Suppressor macrophage (primary cell): ENCODE results near the gene RDH12.
"Not testable (repeated sequence)": the region's sequence is repeated elsewhere in the genome, so short reads cannot be mapped to it uniquely, and the experiment has no call there.

Source experiments
- DNase-seq, 4 experiments: peaks; one replicate each; pipeline ENCODE4 v3.0.0-alpha.2; 2020 to 2022

Gene RDH12

GRCh38 chr14:67705211-67705610, 3.5 kb downstream of the RDH12 start:
- no peak for DNase-seq

GRCh38 chr14:67709346-67709745, 7.7 kb downstream of the RDH12 start:
- DNase-seq = not testable (repeated sequence)

GRCh38 chr14:67709796-67710195, 8.1 kb downstream of the RDH12 start:
- DNase-seq = not testable (repeated sequence)

GRCh38 chr14:67710209-67710608, 8.5 kb downstream of the RDH12 start:
- no peak for DNase-seq

- DNase-seq = no peak
Observed at GRCh38 chr14:67717048-67717447, 15.4 kb downstream of the RDH12 start.

- no peak for DNase-seq
Observed at GRCh38 chr14:67718265-67718664, 16.6 kb downstream of the RDH12 start.

GRCh38 chr14:67719385-67719784, 17.7 kb downstream of the RDH12 start:
- not testable (repeated sequence) for DNase-seq

- no peak for DNase-seq
Observed at GRCh38 chr14:67719866-67720265, 18.2 kb downstream of the RDH12 start.

- no peak for DNase-seq
Observed at GRCh38 chr14:67721875-67722274, 20.2 kb downstream of the RDH12 start.

- DNase-seq = no peak
Observed at GRCh38 chr14:67722293-67722692, 20.6 kb downstream of the RDH12 start.

GRCh38 chr14:67725171-67725570, 23.5 kb downstream of the RDH12 start:
- no peak for DNase-seq

GRCh38 chr14:67727361-67727760, 25.7 kb downstream of the RDH12 start:
- DNase-seq = no peak

- DNase-seq = no peak
Observed at GRCh38 chr14:67728258-67728657, 26.6 kb downstream of the RDH12 start.

- no peak for DNase-seq
Observed at GRCh38 chr14:67729072-67729885, 27.6 kb downstream of the RDH12 start.

- no peak for DNase-seq
Observed at GRCh38 chr14:67733616-67734015, 31.9 kb downstream of the RDH12 start.

- DNase-seq = no peak
Observed at GRCh38 chr14:67734675-67735074, 33.0 kb downstream of the RDH12 start.

- no peak for DNase-seq
Observed at GRCh38 chr14:67735336-67736147, 33.9 kb downstream of the RDH12 start.

- DNase-seq = no peak
Observed at GRCh38 chr14:67736771-67737170, 35.1 kb downstream of the RDH12 start.

GRCh38 chr14:67738740-67739504, 37.2 kb downstream of the RDH12 start:
- DNase-seq = peak; percentile 27 to 52 (median 30)

- no peak for DNase-seq
Observed at GRCh38 chr14:67744046-67744445, 42.4 kb downstream of the RDH12 start.

GRCh38 chr14:67746927-67747326, 45.2 kb downstream of the RDH12 start:
- no peak for DNase-seq

- DNase-seq = no peak
Observed at GRCh38 chr14:67748312-67748711, 46.6 kb downstream of the RDH12 start.
